GM12872 (cell line): Measurements from ENCODE around the gene REXO4.

ENCODE experiments used
- TF ChIP-seq, protein P1 (sequence below): IDR thresholded peaks from 3 replicates; pipeline ENCODE4 v1.5.1; 2011; ENCODE audit warnings: low read depth, mild to moderate bottlenecking, low read length, moderate library complexity; ENCODE audit not compliant: insufficient read depth

REXO4 gene

DNA sequence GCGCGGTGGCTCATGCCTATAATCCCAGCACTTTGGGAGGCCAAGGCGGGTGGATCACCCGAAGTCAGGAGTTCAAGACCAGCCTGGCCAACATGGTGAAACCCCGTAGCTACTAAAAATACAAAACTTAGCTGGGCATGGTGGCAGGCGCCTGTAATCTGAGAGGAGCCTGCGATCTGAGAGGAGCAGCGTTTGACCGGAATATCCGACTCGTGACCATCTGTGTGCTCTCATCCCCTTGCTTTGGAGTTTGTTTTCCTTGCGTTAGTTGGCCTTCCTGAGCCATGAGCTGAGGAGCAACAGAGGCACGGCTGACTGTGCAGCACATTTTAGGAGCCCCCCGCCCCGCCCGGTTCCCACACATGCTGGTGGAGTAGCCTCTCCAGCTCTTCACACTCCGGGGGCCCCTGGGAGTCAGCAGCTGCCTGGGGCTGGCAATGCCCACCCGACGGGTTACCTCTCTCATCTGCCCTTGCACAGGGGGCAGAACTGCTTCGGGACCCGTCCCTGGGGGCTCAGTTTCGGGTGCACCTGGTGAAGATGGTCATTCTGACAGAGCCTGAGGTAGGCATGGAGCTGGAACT, 7.3 kb upstream of the REXO4 start:
- TF ChIP-seq, protein P1, sequence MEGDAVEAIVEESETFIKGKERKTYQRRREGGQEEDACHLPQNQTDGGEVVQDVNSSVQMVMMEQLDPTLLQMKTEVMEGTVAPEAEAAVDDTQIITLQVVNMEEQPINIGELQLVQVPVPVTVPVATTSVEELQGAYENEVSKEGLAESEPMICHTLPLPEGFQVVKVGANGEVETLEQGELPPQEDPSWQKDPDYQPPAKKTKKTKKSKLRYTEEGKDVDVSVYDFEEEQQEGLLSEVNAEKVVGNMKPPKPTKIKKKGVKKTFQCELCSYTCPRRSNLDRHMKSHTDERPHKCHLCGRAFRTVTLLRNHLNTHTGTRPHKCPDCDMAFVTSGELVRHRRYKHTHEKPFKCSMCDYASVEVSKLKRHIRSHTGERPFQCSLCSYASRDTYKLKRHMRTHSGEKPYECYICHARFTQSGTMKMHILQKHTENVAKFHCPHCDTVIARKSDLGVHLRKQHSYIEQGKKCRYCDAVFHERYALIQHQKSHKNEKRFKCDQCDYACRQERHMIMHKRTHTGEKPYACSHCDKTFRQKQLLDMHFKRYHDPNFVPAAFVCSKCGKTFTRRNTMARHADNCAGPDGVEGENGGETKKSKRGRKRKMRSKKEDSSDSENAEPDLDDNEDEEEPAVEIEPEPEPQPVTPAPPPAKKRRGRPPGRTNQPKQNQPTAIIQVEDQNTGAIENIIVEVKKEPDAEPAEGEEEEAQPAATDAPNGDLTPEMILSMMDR = no peak

DNA sequence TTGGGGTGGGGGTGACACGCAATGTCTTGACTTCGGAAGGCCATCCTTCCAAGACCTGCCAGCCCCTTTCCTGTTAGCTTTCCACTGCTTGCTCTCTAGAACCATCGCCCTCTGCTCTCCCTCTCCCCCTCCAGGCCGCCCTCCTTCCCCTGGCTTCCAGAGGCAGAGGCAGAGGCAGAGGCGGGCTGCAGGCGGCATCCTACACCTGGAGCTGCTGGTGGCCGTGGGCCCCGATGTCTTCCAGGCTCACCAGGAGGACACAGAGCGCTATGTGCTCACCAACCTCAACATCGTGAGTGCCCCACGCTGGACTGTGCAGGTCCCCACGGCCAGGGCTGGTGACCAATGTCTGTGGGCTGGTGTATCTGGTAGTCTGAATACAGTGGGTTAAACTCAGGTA, 6.4 kb upstream of the REXO4 start:
- TF ChIP-seq, protein P1 = no peak

DNA sequence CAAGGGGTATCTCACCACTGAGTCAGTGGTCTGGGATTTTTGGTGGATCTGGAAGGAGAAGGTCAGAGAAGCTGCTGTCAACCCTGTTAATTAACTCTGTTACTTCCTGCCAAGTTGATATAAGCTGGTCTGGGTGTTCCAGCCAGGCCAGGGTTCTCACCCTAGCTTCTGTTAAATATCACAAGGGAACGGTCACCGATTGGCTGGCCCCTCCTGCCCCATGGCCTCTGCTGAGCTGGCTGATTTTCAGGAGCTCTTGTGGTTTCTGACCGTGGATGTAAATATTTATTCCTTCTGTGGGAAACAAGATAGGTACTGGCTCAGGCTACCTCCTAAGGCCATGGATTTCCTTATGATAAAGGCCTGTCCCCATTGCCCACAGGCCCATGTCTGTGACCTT, 5.4 kb upstream of the REXO4 start:
- TF ChIP-seq, protein P1 = no peak

DNA sequence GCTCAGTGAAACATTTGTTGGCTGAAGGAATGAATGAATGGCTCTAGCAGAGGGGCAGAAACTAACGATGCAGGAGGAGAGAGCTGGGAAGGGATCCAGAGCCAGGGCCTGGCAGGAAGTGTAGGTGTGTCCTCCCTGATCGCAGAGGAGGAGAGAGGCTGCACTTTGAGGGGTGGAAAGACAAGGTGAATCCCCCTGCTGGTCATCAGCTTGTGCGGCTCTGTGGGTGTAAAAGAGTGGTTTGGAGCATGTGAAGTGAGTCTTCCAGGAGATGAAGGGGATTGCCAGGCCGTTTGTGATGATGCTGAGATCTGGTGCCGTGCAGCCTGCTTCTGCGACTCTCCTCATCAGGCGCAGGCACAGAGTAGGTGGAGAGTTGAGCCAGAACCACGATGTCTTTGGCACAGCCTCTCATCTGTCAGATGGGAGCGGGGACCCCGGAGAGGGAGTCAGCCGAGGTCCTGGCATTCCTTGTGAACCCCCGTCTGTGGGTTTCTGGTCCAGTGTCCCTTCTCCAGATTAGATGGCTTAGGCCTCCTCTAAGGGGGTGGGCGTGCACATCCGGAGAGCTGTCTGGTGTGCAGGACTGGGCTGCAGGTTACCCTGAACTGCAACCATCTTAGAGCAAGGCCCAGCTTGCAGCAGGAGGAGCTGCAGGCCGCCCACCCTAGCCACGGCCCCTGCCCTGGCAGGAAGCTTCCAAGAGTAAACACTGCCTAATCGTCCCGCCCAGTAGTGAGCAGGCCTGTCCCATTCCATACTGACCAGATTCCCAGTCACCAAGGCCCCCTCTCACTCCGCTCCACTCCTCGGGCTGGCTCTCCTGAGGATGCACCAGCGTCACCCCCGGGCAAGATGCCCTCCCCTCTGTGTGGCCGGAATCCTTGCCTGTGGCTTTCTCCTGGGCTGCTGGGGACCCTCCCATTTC, 4.1 kb upstream of the REXO4 start, which contains the start of gene ADAMTS13:
TSS of gene ADAMTS13 (plus strand) at position 753 of the 928 bp plus-strand sequence. CDS start at position 830, 77 bp downstream.
- TF ChIP-seq, protein P1 = peak; percentile 47

DNA sequence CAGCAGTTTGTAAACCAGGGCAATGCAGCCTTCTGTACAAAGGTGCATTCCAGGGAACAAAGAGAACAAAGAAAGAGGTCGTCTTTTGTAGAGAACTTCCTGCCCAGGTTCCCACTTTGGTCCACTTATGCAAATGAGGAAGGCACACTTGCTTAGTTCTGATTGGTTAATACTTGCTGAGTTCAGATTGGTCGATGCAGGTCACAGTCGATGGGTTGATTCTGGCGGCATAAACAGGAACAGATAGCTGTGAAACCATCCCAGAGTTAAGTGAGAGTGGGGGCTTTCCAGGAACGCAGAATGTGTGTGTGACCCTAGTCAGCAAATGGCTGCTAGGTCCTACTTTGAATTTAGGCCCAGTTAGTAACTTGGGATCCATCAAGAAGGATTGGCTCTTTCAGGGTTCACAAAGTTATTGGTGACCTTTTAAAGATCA, 2.6 kb upstream of the REXO4 start:
- TF ChIP-seq, protein P1 = no peak

DNA sequence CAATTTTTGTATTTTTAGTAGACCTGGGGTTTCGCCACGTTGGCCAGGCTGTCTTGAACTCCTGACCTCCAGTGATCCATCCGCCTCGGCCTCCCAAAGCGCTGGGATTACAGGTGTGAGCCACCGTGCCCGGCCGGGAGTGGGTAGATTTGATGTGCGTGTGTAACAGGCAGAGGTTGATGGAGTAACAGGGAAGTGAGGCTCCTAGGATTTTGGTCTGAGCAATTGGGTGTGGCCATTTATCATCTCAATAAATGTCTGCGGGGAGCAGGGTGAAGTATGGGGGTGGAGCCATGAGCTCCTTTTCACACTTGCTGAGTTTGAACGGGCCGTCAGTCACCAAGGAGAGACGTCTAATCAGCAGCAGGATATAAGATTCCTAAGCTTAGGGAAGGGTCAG, 1.2 kb upstream of the REXO4 start:
- TF ChIP-seq, protein P1 = no peak

DNA sequence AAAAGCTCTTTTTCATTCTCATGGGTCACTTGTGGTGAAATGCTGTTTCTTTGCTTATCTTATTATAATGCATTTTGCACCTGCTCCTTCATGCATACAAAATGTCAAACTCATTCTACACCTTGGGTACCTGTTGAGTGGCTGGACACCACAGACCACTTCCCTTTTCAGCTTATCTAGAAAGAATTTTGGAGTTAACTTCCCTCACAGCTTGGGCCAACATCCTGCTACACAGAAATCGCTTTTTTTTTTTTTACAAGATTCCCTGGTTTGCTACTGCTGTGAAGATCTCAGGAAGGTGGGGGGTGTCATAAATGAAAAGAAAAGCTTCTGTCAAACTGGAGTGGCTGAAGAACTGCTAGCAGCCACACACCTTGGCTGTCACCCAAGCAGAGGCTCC, 2.6 kb downstream of the REXO4 start:
- TF ChIP-seq, protein P1 = no peak
